GM18505 (cell line): ENCODE results near the gene HDLBP.

Experiments
- ATAC-seq: cut with Tn5 transposase; IDR thresholded peaks from one replicate; pipeline ENCODE4 v1.9.1; 2021; ENCODE audit not compliant: unreplicated experiment
- POLR2A ChIP-seq: IDR thresholded peaks from 4 replicates; pipeline ENCODE4 v1.6.1; 2011; ENCODE audit warnings: borderline replicate concordance; ENCODE audit not compliant: insufficient read depth, insufficient read length; ENCODE audit errors: extremely low read depth

Gene HDLBP

GRCh38 chr2:241215421-241215820, 100.1 kb downstream of the HDLBP start:
- no peak for TF ChIP-seq POLR2A
- no peak for ATAC-seq

GRCh38 chr2:241214766-241215165, 100.7 kb downstream of the HDLBP start:
- TF ChIP-seq POLR2A: no peak
- no peak for ATAC-seq

GRCh38 chr2:241214209-241214608, 101.3 kb downstream of the HDLBP start:
- no peak for TF ChIP-seq POLR2A
- ATAC-seq: no peak

GRCh38 chr2:241213567-241213966, 101.9 kb downstream of the HDLBP start:
- no peak for ATAC-seq
- no peak for TF ChIP-seq POLR2A

GRCh38 chr2:241213041-241213440, 102.4 kb downstream of the HDLBP start:
- ATAC-seq: no peak
- no peak for TF ChIP-seq POLR2A

GRCh38 chr2:241211276-241211675, 104.2 kb downstream of the HDLBP start:
- TF ChIP-seq POLR2A: no peak
- ATAC-seq: no peak

- no peak for ATAC-seq
- no peak for TF ChIP-seq POLR2A
These were observed 106.2 kb downstream of the HDLBP start for GRCh38 chr2:241209271-241209670.

GRCh38 chr2:241208058-241208457, 107.4 kb downstream of the HDLBP start:
- no peak for TF ChIP-seq POLR2A

GRCh38 chr2:241207641-241208040, 107.8 kb downstream of the HDLBP start:
- no peak for ATAC-seq
- no peak for TF ChIP-seq POLR2A

More at GRCh38 chr2:241208058-241208457, 107.4 kb downstream of the HDLBP start:
- ATAC-seq: no peak

- no peak for ATAC-seq
- TF ChIP-seq POLR2A: no peak
These were observed 108.3 kb downstream of the HDLBP start for GRCh38 chr2:241207151-241207550.

GRCh38 chr2:241205086-241205485, 110.4 kb downstream of the HDLBP start:
- no peak for ATAC-seq
- TF ChIP-seq POLR2A: no peak

- no peak for TF ChIP-seq POLR2A
- ATAC-seq: no peak
These were observed 111.0 kb downstream of the HDLBP start for GRCh38 chr2:241204490-241204889.

GRCh38 chr2:241204010-241204384, 111.5 kb downstream of the HDLBP start:
- no peak for TF ChIP-seq POLR2A
- no peak for ATAC-seq

- no peak for TF ChIP-seq POLR2A
- no peak for ATAC-seq
These were observed 112.1 kb downstream of the HDLBP start for GRCh38 chr2:241203218-241204009.
